Measurements from ENCODE around the gene STK25. TPM values are rescaled to one million over a fixed set of nuclear protein-coding genes. Genes with fewer than 3 reads are reported as not detected.

Gene STK25
- polyA plus RNA-seq, 3 donors from 2014 or later: 104 to 146 (median 105) TPM

DNA sequence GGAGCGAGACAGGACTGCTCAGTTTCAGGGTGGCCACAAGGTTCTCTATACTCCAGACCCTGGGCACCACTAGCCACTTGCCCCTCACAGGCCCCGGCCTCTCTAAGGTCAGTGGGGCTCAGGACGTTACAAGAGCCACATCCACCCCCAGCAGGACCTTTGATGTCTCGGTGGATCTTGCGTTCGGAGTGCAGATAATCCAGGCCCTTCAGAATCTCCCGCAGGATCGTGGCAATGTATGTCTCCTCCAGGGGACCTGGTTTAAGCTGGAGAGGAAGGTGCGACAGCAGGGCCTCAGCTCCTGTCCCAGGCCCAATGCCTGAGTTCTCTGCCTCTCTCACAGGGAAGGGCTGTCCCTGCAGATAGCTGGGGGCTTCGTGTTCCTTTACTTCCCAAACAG is 8.4 kb downstream of the STK25 start:
- H3K27me3 Mint-ChIP-seq (ENCODE audit: low read depth in 3 of 3): no peaks in the 10 kb centered on the region
- H3K27ac Mint-ChIP-seq: no peak overlapping the region
- peaks cover 0 to 1% of the 10 kb centered on the region in 2 donors for H3K4me1 Mint-ChIP-seq
- H3K9me3 Mint-ChIP-seq: no peaks in the 10 kb centered on the region
- H3K36me3 Mint-ChIP-seq: peaks cover 0 to 4% (median 3%) of the 10 kb centered on the region in 3 donors
- H3K4me3 Mint-ChIP-seq: no peak overlapping the region
- DNase-seq: no peak

- Mint-ChIP-seq H3K9me3 (no peaks in the 10 kb centered on the region), H3K4me1 (peaks cover 0 to 1% of the 10 kb centered on the region in 2 donors), H3K27me3 (ENCODE audit: low read depth in 3 of 3) (no peaks in the 10 kb centered on the region), H3K36me3 (peaks cover 0 to 6% (median 5%) of the 10 kb centered on the region in 3 donors), H3K4me3 (no peak overlapping the region), H3K27ac (no peak overlapping the region)
- DNase-seq: no peak
Measured at GRCh38 chr2:241499146-241499965, 9.0 kb downstream of the STK25 start.

DNA sequence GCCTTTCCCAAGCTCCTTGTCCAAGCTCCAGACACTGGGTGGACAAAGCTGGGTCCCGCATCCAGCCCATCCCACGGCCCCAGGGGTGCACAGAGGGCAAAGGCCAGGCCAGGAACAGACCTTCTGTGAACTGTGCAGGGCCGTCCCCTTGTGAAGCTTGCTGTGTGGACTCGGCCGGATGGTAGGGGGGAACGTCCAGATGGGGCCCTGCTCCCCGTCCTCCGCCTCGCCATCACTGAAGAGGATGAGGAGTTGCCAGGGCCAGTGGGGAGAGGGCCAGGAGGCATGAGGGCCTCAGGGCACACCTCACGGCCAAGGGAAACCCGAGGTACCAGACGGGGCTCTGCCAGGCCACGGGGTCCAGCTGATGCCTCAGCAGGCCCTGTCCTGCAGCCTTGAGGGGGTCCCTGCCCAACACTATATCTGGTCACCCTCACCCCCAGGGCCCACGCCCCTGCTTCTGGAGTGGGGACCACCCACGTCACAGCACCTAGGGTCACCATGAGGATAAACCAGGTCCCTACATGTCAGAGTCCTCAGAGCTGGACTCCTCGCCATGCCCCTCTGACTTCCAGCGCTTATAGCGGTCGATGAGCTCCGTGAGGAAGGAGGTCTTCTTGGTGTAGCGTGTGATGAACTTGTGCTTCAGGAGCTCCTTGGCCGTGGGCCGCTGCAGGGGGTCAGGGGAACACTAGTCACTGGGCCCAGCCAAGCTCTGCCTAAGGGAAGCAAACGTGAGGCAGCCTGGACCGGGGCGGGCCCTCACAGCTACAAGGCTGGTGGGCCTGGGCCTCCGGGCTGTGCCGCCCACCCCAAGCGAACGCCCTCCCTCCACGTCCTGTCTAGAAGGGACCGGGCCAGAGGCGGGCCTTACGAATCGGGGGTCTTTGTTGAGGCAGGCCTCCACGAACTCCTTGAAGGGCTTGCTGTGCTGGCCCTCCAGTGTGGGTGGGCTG is 10.0 kb downstream of the STK25 start:
- H3K4me1 Mint-ChIP-seq: peaks cover 0 to 1% of the 10 kb centered on the region in 2 donors
- H3K36me3 Mint-ChIP-seq: peaks cover 0 to 6% (median 5%) of the 10 kb centered on the region in 3 donors
- H3K27me3 Mint-ChIP-seq (ENCODE audit: low read depth in 3 of 3): no peaks in the 10 kb centered on the region
- no peaks in the 10 kb centered on the region for H3K9me3 Mint-ChIP-seq
- no peak overlapping the region for H3K27ac Mint-ChIP-seq
- no peak for DNase-seq
- no peak overlapping the region for H3K4me3 Mint-ChIP-seq

GRCh38 chr2:241496904-241497877 is 11.2 kb downstream of the STK25 start:
- DNase-seq: no peak
- Mint-ChIP-seq H3K27me3 (ENCODE audit: low read depth in 3 of 3) (no peaks in the 10 kb centered on the region), H3K4me3 (no peak overlapping the region), H3K4me1 (peaks cover 0 to 1% of the 10 kb centered on the region in 2 donors), H3K36me3 (peaks cover 0 to 6% (median 5%) of the 10 kb centered on the region in 3 donors), H3K9me3 (no peaks in the 10 kb centered on the region), H3K27ac (peak overlapping the region in 1 of 6 donors; percentile 34)

GRCh38 chr2:241496003-241496707 is 12.2 kb downstream of the STK25 start:
- H3K9me3 Mint-ChIP-seq: no peaks in the 10 kb centered on the region
- H3K27me3 Mint-ChIP-seq (ENCODE audit: low read depth in 3 of 3): no peaks in the 10 kb centered on the region
- H3K4me1 Mint-ChIP-seq: no peaks in the 10 kb centered on the region
- DNase-seq: no peak
- H3K4me3 Mint-ChIP-seq: no peak overlapping the region
- peaks cover 0 to 6% (median 5%) of the 10 kb centered on the region in 3 donors for H3K36me3 Mint-ChIP-seq
- peak overlapping the region in 1 of 6 donors; percentile 22 for H3K27ac Mint-ChIP-seq

DNA sequence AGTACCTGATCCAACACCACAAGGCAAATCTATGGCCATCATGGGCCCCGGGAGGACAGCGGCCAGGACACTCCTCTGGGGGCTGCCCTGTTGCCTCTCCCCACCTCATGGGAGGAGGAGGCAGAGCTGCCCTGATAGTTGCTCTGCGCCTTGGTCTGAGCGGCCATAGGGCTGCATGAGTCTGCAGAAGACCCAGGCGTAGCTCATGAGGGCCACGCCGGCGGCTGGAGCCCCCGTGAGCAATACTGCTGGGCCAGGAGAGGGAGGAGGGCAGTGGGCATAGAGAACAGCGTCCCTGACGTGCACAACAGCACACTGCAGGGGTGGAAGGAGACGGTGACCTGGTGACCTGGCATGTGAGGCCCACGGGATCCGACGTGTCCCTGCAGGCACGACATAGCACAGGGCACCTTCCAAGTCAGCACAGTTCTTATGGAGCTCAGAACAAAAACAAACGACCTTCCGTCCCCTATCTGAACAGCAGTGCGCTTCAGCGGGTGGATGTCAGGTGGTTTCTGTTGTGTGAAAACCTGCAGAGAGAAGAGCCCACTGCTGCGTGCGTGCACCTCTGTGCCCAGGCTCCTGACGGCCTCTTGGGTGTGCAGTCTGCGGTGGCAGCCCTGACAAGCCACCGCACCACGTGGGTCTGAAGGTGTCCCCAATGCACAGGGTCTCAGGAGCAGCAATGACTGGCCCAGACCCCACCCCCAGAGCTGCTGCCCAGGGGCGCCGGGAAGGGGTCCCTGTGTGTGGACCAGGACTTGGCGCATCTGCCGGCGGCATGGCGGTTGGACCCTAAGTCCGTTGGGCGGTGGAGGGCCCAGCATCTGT is 13.0 kb downstream of the STK25 start:
- DNase-seq: no peak
- no peak overlapping the region for H3K4me3 Mint-ChIP-seq
- H3K27me3 Mint-ChIP-seq (ENCODE audit: low read depth in 3 of 3): no peaks in the 10 kb centered on the region
- no peaks in the 10 kb centered on the region for H3K9me3 Mint-ChIP-seq
- peaks cover 0 to 6% (median 5%) of the 10 kb centered on the region in 3 donors for H3K36me3 Mint-ChIP-seq
- H3K4me1 Mint-ChIP-seq: no peaks in the 10 kb centered on the region
- no peak overlapping the region for H3K27ac Mint-ChIP-seq

- peaks cover 0 to 6% (median 5%) of the 10 kb centered on the region in 3 donors for H3K36me3 Mint-ChIP-seq
- no peaks in the 10 kb centered on the region for H3K27me3 Mint-ChIP-seq (ENCODE audit: low read depth in 3 of 3)
- H3K4me1 Mint-ChIP-seq: no peaks in the 10 kb centered on the region
- no peak overlapping the region for H3K27ac Mint-ChIP-seq
- DNase-seq: no peak
- no peaks in the 10 kb centered on the region for H3K9me3 Mint-ChIP-seq
- no peak overlapping the region for H3K4me3 Mint-ChIP-seq
Measured at GRCh38 chr2:241494311-241494908, 14.0 kb downstream of the STK25 start.

GRCh38 chr2:241493092-241493491 is 15.3 kb downstream of the STK25 start:
- no peaks in the 10 kb centered on the region for H3K4me1 Mint-ChIP-seq
- no peaks in the 10 kb centered on the region for H3K27me3 Mint-ChIP-seq (ENCODE audit: low read depth in 3 of 3)
- no peak overlapping the region for H3K27ac Mint-ChIP-seq
- no peak for DNase-seq
- H3K4me3 Mint-ChIP-seq: no peak overlapping the region
- H3K9me3 Mint-ChIP-seq: no peaks in the 10 kb centered on the region
- peaks cover 0 to 8% (median 5%) of the 10 kb centered on the region in 3 donors for H3K36me3 Mint-ChIP-seq

- Mint-ChIP-seq H3K36me3 (peaks cover 0 to 8% (median 5%) of the 10 kb centered on the region in 3 donors), H3K4me1 (no peaks in the 10 kb centered on the region), H3K27ac (peak overlapping the region in 1 of 6 donors; percentile 34), H3K27me3 (ENCODE audit: low read depth in 3 of 3) (no peaks in the 10 kb centered on the region), H3K9me3 (no peaks in the 10 kb centered on the region), H3K4me3 (no peak overlapping the region)
- DNase-seq: no peak
Measured at GRCh38 chr2:241492174-241492565, 16.2 kb downstream of the STK25 start.

GRCh38 chr2:241491549-241492173 is 16.7 kb downstream of the STK25 start:
- Mint-ChIP-seq H3K4me3 (no peak overlapping the region), H3K4me1 (no peaks in the 10 kb centered on the region), H3K9me3 (no peaks in the 10 kb centered on the region), H3K36me3 (peaks cover 0 to 8% (median 5%) of the 10 kb centered on the region in 3 donors), H3K27me3 (ENCODE audit: low read depth in 3 of 3) (peaks cover 0 to 2% (median 0%) of the 10 kb centered on the region in 3 donors), H3K27ac (no peak overlapping the region)
- DNase-seq: no peak

DNA sequence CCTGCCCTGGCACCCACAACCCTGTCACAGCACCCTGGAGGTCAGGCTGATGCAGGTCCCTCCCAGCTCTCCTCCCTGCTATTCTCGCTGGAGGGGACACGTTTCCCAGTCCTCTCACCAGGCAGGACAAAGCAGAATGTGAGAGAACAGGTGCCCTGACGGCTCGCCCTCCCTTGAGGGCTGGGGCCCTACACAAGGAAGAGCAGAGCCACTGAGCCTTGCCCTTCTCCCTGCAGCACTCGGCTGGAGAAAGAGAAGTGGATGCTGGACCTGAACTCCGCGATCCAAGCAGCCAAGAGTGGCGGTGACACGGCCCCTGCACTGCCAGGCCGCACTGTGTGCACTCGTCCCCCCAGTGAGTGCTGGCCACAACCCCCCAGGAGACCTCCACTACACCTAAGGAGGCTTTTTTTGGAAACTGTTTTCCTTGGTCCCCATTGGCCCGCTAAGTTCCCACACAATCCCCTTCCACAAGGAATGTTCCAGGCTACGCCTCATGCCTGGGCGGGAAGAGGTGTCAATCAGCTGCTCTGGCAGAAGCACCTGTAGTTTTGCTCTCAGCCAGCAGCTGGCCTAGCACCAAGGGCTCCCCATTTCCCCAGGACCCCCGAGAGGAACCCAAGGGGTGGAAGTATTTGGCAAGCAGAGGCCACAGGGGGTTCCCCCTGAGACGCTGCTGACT is 17.4 kb downstream of the STK25 start:
- H3K27me3 Mint-ChIP-seq (ENCODE audit: low read depth in 3 of 3): peaks cover 0 to 4% (median 0%) of the 10 kb centered on the region in 3 donors
- H3K36me3 Mint-ChIP-seq: peaks cover 0 to 8% (median 5%) of the 10 kb centered on the region in 3 donors
- no peaks in the 10 kb centered on the region for H3K9me3 Mint-ChIP-seq
- no peaks in the 10 kb centered on the region for H3K4me1 Mint-ChIP-seq
- no peak overlapping the region for H3K4me3 Mint-ChIP-seq
- no peak overlapping the region for H3K27ac Mint-ChIP-seq
- no peak for DNase-seq
